Activated T-helper 1 cell treated with Interleukin-2 at 50 U/mL for 16 hours (primary cell): ENCODE measurements around the gene ENTPD1.
"Not testable (repeated sequence)": the region's sequence is repeated elsewhere in the genome, so short reads cannot be mapped to it uniquely, and the experiment has no call there.

Experiments
- DNase-seq: peaks from one replicate; pipeline ENCODE4 v3.0.0-alpha.2; 2020; ENCODE audit warnings: low read depth

The ENTPD1 gene

GRCh38 chr10:95865814-95866466 lies 110.0 kb downstream of the ENTPD1 start:
- no peak for DNase-seq

- no peak for DNase-seq
Observed at GRCh38 chr10:95866467-95866842, 110.5 kb downstream of the ENTPD1 start.

GRCh38 chr10:95867866-95868265 lies 111.9 kb downstream of the ENTPD1 start:
- DNase-seq: no peak

GRCh38 chr10:95872158-95872711 lies 116.3 kb downstream of the ENTPD1 start:
- DNase-seq: no peak

GRCh38 chr10:95873139-95873538 lies 117.2 kb downstream of the ENTPD1 start:
- DNase-seq: no peak

- DNase-seq: no peak
Observed at GRCh38 chr10:95873651-95874050, 117.7 kb downstream of the ENTPD1 start.

- DNase-seq: not testable (repeated sequence)
Observed at GRCh38 chr10:95874783-95875182, 118.8 kb downstream of the ENTPD1 start.

- DNase-seq: no peak
Observed at GRCh38 chr10:95876756-95877155, 120.8 kb downstream of the ENTPD1 start.

GRCh38 chr10:95877881-95878280 lies 121.9 kb downstream of the ENTPD1 start:
- no peak for DNase-seq

- DNase-seq: no peak
Observed at GRCh38 chr10:95880704-95881103, 124.7 kb downstream of the ENTPD1 start.

GRCh38 chr10:95881316-95881715 lies 125.4 kb downstream of the ENTPD1 start:
- no peak for DNase-seq

GRCh38 chr10:95889830-95890229 lies 133.9 kb downstream of the ENTPD1 start:
- no peak for DNase-seq

GRCh38 chr10:95896071-95896850 lies 140.3 kb downstream of the ENTPD1 start:
- no peak for DNase-seq

GRCh38 chr10:95905897-95906580 lies 150.1 kb downstream of the ENTPD1 start:
- DNase-seq: not testable (repeated sequence)

- no peak for DNase-seq
Observed at GRCh38 chr10:95906677-95907455, 150.9 kb downstream of the ENTPD1 start.

- peak; percentile 37 for DNase-seq
Observed at GRCh38 chr10:95907456-95908253, 151.7 kb downstream of the ENTPD1 start, which contains the start of gene CC2D2B. TSS of gene CC2D2B (plus strand) at chr10:95907975. CDS start at chr10:95911324, 3,349 bp downstream.

GRCh38 chr10:95908450-95908849 lies 152.5 kb downstream of the ENTPD1 start:
- DNase-seq: no peak

GRCh38 chr10:95909561-95909960 lies 153.6 kb downstream of the ENTPD1 start:
- DNase-seq: no peak

- DNase-seq: not testable (repeated sequence)
Observed at GRCh38 chr10:95916039-95916438, 160.1 kb downstream of the ENTPD1 start.
